Neural cell (in vitro differentiated cells): Measurements from ENCODE around the gene ZNHIT6.

ENCODE experiments used
- CTCF ChIP-seq: fragments of 450-650 bp; IDR thresholded peaks from 2 replicates; pipeline ENCODE4 v1.5.1; 2014; ENCODE audit warnings: antibody characterized with exemption, mild to moderate bottlenecking, moderate library complexity; ENCODE audit not compliant: poor library complexity, severe bottlenecking
- POLR2AphosphoS5 ChIP-seq: IDR thresholded peaks from 2 replicates; pipeline ENCODE4 v1.6.1; 2012
- RAD21 ChIP-seq: fragments of 450-650 bp; conservative IDR thresholded peaks from 2 replicates; pipeline ENCODE4 v1.6.1; 2014; ENCODE audit warnings: antibody characterized with exemption, mild to moderate bottlenecking, moderate library complexity
- SMC3 ChIP-seq: fragments of 450-650 bp; conservative IDR thresholded peaks from 2 replicates; pipeline ENCODE4 v1.6.1; 2014; ENCODE audit warnings: antibody characterized with exemption, mild to moderate bottlenecking, moderate library complexity; ENCODE audit not compliant: poor library complexity
- TAF1 ChIP-seq: IDR thresholded peaks from 2 replicates; pipeline ENCODE4 v1.6.1; 2012; ENCODE audit warnings: low read depth

DNA sequence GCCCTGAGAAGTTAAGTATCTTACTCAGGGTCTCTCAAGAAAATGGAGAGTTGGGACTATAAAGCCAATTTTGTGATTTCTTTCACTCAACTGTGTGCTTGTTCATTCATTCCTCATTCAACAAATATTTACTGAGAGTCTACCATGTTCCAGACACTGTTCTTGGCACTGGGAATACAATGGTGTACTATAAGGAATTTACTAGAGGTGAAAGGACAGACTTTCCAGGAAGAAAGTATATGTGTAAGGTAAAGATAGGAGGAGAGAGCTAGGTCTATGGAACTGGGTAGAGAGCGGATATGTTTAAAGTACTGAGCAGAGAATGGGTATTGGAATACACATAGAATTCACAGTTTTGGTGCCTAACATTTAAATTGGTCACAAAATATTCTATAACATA, 42.3 kb downstream of the ZNHIT6 start:
- TF ChIP-seq SMC3 (no peak), CTCF (no peak), POLR2AphosphoS5 (no peak), TAF1 (no peak), RAD21 (no peak)
